Measurements from ENCODE around the gene PTGIR.

- TF ChIP-seq GATA3 (IDR thresholded peaks at IDR 0.05; ENCODE audit: low read depth, low read length) (no peak), GATA2 (IDR thresholded peaks at IDR 0.05; ENCODE audit: low read depth, low read length) (no peak)
Measured at GRCh38 chr19:46585539-46585938, 39.4 kb downstream of the PTGIR start.

Measured in SH-SY5Y (cell line).